Colonic mucosa (tissue), 4 donors: Measurements from ENCODE around the gene MRPL43. TPM values are rescaled to one million over a fixed set of nuclear protein-coding genes. Genes with fewer than 3 reads are reported as not detected.

ENCODE experiments used
- DNase-seq: peaks from one replicate; pipeline ENCODE4 v3.0.0-alpha.2; 2020
- H3K27ac ChIP-seq: fragments of 200-600 bp; one replicate; pipeline ENCODE4 v1.8.0; 2021
- H3K27me3 ChIP-seq: fragments of 200-600 bp; one replicate; pipeline ENCODE4 v1.8.0; 2021
- H3K36me3 ChIP-seq: fragments of 200-600 bp; one replicate; pipeline ENCODE4 v1.8.0; 2021
- H3K4me1 ChIP-seq: fragments of 200-600 bp; one replicate; pipeline ENCODE4 v1.8.0; 2021; ENCODE audit warnings: mild to moderate bottlenecking
- H3K4me3 ChIP-seq: fragments of 200-600 bp; one replicate; pipeline ENCODE4 v1.8.0; 2021
- H3K9ac ChIP-seq, 2 donors: one replicate each; pipeline ENCODE4 v1.7.0; 2013; ENCODE audit warnings: control low read depth in 2 of 2, low read depth in 2 of 2, low read length in 2 of 2
- H3K9me3 ChIP-seq: fragments of 200-600 bp; one replicate; pipeline ENCODE4 v1.8.0; 2021
- intact Hi-C: fragments of 100-400 bp; cut with DNase I; formaldehyde crosslinking; loops from one replicate; pipeline ENCODE4 v1.14.1; 2022
- microRNA-seq: library from miRNA; unstranded; fragments of <30 nt; microRNA quantifications from one replicate; pipeline ENCODE4, GENCODE V29; 2019
- total RNA-seq, 2 donors: library from RNA; stranded (reverse); fragmentation: NEBNext Ultra II Directional in 1 of 2; extraction: Animal tissue kit (Norgen Biotek cat#: 25700) in 1 of 2; gene quantifications; one replicate each; pipeline ENCODE4 v1.2.1, GENCODE V29; 2021
- TF ChIP-seq, protein P1 (sequence below): fragments of 200-600 bp; IDR thresholded peaks from one replicate; pipeline ENCODE4 v1.8.0; 2022; ENCODE audit warnings: antibody characterized with exemption, mild to moderate bottlenecking
- donor health status: healthy.
- donor health status: DM: no; HTN: no; CAD: no.
- donor health status: DM: no; HTN: no; CAD: no.

Gene MRPL43
- total RNA-seq, 2 donors from 2014 or later = 71.5 to 105 TPM

DNA sequence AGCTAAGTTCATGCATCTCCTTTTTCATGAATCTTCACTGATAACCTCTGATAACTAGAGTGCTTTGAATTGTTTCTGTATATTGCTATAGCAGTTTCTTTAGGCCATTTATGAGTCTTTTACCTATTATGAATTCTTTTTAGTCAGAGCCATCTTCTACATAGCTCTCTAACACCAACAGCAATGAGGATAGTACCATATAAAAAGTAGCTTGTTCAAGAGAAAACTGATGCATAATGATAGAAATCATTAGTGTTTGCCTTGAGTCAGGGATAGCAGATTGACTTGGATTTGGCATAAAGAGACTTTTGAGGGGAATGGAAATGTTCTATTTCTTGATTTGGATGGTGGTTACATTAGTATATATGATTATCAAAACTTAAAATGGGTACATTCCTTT is 43.8 kb downstream of the MRPL43 start:
- Histone ChIP-seq H3K27me3 (no peaks in the 10 kb centered on the region), H3K4me3 (no peak overlapping the region), H3K9ac (no peak overlapping the region), H3K27ac (no peak overlapping the region), H3K36me3 (no peaks in the 10 kb centered on the region), H3K9me3 (no peaks in the 10 kb centered on the region), H3K4me1 (no peaks in the 10 kb centered on the region)
- TF ChIP-seq, protein P1, sequence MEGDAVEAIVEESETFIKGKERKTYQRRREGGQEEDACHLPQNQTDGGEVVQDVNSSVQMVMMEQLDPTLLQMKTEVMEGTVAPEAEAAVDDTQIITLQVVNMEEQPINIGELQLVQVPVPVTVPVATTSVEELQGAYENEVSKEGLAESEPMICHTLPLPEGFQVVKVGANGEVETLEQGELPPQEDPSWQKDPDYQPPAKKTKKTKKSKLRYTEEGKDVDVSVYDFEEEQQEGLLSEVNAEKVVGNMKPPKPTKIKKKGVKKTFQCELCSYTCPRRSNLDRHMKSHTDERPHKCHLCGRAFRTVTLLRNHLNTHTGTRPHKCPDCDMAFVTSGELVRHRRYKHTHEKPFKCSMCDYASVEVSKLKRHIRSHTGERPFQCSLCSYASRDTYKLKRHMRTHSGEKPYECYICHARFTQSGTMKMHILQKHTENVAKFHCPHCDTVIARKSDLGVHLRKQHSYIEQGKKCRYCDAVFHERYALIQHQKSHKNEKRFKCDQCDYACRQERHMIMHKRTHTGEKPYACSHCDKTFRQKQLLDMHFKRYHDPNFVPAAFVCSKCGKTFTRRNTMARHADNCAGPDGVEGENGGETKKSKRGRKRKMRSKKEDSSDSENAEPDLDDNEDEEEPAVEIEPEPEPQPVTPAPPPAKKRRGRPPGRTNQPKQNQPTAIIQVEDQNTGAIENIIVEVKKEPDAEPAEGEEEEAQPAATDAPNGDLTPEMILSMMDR = no peak
- intact Hi-C loops = no loop called here
- no peak for DNase-seq

GRCh38 chr10:100942229-100942628 is 45.1 kb downstream of the MRPL43 start:
- Histone ChIP-seq H3K27ac (no peak overlapping the region), H3K4me1 (no peaks in the 10 kb centered on the region), H3K9me3 (no peaks in the 10 kb centered on the region), H3K9ac (no peak overlapping the region), H3K27me3 (no peaks in the 10 kb centered on the region), H3K4me3 (no peak overlapping the region), H3K36me3 (no peaks in the 10 kb centered on the region)
- TF ChIP-seq, protein P1 = no peak
- intact Hi-C loops = no loop called here
- DNase-seq = no peak

GRCh38 chr10:100939763-100940344 is 47.4 kb downstream of the MRPL43 start:
- Histone ChIP-seq H3K27me3 (no peaks in the 10 kb centered on the region), H3K4me1 (no peaks in the 10 kb centered on the region), H3K36me3 (no peaks in the 10 kb centered on the region), H3K9ac (no peak overlapping the region), H3K27ac (no peak overlapping the region), H3K9me3 (no peaks in the 10 kb centered on the region), H3K4me3 (no peak overlapping the region)
- DNase-seq = no peak
- TF ChIP-seq, protein P1 = no peak
- intact Hi-C loops = no loop called here

Small RNA genes lying within 50 kb of the gene (microRNA-seq; reads per million reads assigned to microRNA genes)
- gene MIR608 = not detected

Other genes with a start within 250 kb of the MRPL43 start
- gene PAX2, start 241.9 kb downstream of the MRPL43 start, total RNA-seq = under 1 TPM in 1 of 2 donors, not detected in 1; 0.15 TPM
- 10 to 100 TPM; 15.1 to 21.9 TPM for gene SLF2, start 74.5 kb downstream of the MRPL43 start, total RNA-seq
- 100 to 1,000 TPM; 113 to 133 TPM for gene SEMA4G, start 18.0 kb downstream of the MRPL43 start, total RNA-seq
- gene TWNK, start within 50 bp of the MRPL43 start, total RNA-seq = 10 to 100 TPM in 1 of 2 donors, 1 to 10 TPM in 1; 4.6 to 11.4 TPM
- 10 to 100 TPM; 30.8 to 36.5 TPM for gene LZTS2, start 12.3 kb upstream of the MRPL43 start, total RNA-seq
- gene PDZD7, start 43.6 kb upstream of the MRPL43 start, total RNA-seq = under 1 TPM; 0.19 to 0.42 TPM
- gene SFXN3, start 43.7 kb upstream of the MRPL43 start, total RNA-seq = 10 to 100 TPM in 1 of 2 donors, 1 to 10 TPM in 1; 8.8 to 18.1 TPM
- 10 to 100 TPM; 11.5 to 32.4 TPM for gene KAZALD1, start 74.5 kb upstream of the MRPL43 start, total RNA-seq
- gene TLX1, start 143.8 kb upstream of the MRPL43 start, total RNA-seq = under 1 TPM; 0.21 to 0.52 TPM
- gene LBX1, start 242.0 kb upstream of the MRPL43 start, total RNA-seq = not detected